HCT116 (cell line): Measurements from ENCODE around the gene BDH2.

Source experiments
- ATF3 ChIP-seq: IDR thresholded peaks from 2 replicates; pipeline ENCODE4 v1.6.1; 2012
- CTCF ChIP-seq, 3 experiments: fragments of 200-600 bp in 1 of 3; sonication (generic) in 1 of 3; IDR thresholded peaks in 2 of 3; conservative IDR thresholded peaks in 1 of 3; 2 replicates each; pipeline ENCODE4 v1.5.1; 2012 to 2017; ENCODE audit warnings: low read depth in 2 of 3, low read length in 2 of 3, antibody characterized with exemption in 1 of 3, borderline replicate concordance in 1 of 3, control low read depth in 1 of 3, mild to moderate bottlenecking in 1 of 3, mixed read lengths in 1 of 3, mixed run types in 1 of 3, moderate library complexity in 1 of 3; ENCODE audit not compliant: insufficient read depth in 1 of 3
- EZH2 ChIP-seq: fragments of 200-600 bp; sonication (generic); IDR thresholded peaks from 2 replicates; pipeline ENCODE4 v1.6.1; 2017; ENCODE audit warnings: antibody characterized with exemption, mixed run types
- EZH2phosphoT487 ChIP-seq: fragments of 200-600 bp; IDR thresholded peaks from 2 replicates; pipeline ENCODE4 v1.6.1; 2018; ENCODE audit warnings: antibody characterized with exemption, borderline replicate concordance
- JUND ChIP-seq: IDR thresholded peaks from 2 replicates; pipeline ENCODE4 v1.6.1; 2012
- POLR2A ChIP-seq: IDR thresholded peaks from 2 replicates; pipeline ENCODE4 v1.7.0; 2011; ENCODE audit warnings: borderline replicate concordance; ENCODE audit not compliant: insufficient read depth, insufficient read length; ENCODE audit errors: extremely low read depth
- POLR2AphosphoS5 ChIP-seq: IDR thresholded peaks from 2 replicates; pipeline ENCODE4 v1.6.1; 2011; ENCODE audit warnings: mild to moderate bottlenecking, low read depth, low read length, moderate library complexity
- SIN3A ChIP-seq: IDR thresholded peaks from 2 replicates; pipeline ENCODE4 v1.6.1; 2012; ENCODE audit warnings: low read depth

GRCh38 chr4:103075894-103076746 is 23.5 kb downstream of the BDH2 start:
- TF ChIP-seq CTCF (IDR thresholded peaks at IDR 0.05 in 2 of 3, conservative IDR thresholded peaks at IDR 0.05 in 1 of 3; ENCODE audit: borderline replicate concordance in 1 of 3, insufficient read depth in 1 of 3, low read depth in 2 of 3, low read length in 2 of 3) (0 out of 6 replicates have a peak, but pooled peaks of 1 of the 3 experiments have one; percentile 11), ATF3 (no peak), POLR2A (peak; percentile 70), EZH2phosphoT487 (no peak), POLR2AphosphoS5 (peak; percentile 39; the same call in 1 of the 2 replicates), EZH2 (no peak), JUND (no peak), SIN3A (peak; percentile 65; the same call in 1 of the 2 replicates)
